D721Med (cell line): Measurements from ENCODE around the gene HOXA9.

ENCODE experiments used
- DNase-seq: peaks from one replicate; pipeline ENCODE4 v3.0.0; 2011; ENCODE audit warnings: low spot score; ENCODE audit not compliant: insufficient read length
- FAIRE-seq: peaks from 2 replicates; lab custom pipeline; 2011; peaks lifted over from hg19 to GRCh38; lab: Jason Lieb, UNC
- TF ChIP-seq, protein P1 (sequence below): IDR thresholded peaks from 2 replicates; pipeline ENCODE4 v1.5.1; 2012; ENCODE audit warnings: mild to moderate bottlenecking, control low read depth; ENCODE audit not compliant: insufficient read depth; ENCODE audit errors: missing control alignments

HOXA9 gene

DNA sequence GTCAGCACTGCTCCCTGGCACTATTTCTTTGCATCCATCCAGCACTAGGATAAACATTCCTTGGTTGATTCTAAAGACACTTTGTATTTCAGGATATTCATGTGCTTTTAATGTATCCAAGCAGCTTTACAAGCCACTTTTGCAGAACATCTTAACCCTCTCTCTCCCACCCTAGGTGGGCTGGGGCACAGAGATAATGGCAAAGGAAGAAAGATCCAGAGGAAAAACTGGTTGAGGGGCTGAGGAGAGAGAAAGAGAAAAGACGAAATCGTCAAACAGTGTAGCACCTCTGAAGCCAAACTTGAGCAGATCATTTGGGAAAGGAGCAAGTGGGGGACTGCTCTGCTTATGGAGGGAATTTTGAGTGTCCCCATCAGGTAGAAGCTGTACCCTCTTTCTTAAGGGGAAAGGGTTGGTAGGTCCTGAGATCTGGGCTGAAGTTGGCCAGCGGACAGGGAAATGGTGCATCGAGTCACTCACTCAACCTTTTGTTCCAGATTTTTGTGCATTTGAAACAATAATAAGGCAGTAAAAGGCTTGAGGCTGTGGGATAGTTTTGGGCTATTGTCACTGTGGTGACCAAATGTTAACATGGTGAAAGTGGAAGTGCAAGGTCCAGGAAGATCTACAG lies 38.7 kb upstream of the HOXA9 start:
- TF ChIP-seq, protein P1, sequence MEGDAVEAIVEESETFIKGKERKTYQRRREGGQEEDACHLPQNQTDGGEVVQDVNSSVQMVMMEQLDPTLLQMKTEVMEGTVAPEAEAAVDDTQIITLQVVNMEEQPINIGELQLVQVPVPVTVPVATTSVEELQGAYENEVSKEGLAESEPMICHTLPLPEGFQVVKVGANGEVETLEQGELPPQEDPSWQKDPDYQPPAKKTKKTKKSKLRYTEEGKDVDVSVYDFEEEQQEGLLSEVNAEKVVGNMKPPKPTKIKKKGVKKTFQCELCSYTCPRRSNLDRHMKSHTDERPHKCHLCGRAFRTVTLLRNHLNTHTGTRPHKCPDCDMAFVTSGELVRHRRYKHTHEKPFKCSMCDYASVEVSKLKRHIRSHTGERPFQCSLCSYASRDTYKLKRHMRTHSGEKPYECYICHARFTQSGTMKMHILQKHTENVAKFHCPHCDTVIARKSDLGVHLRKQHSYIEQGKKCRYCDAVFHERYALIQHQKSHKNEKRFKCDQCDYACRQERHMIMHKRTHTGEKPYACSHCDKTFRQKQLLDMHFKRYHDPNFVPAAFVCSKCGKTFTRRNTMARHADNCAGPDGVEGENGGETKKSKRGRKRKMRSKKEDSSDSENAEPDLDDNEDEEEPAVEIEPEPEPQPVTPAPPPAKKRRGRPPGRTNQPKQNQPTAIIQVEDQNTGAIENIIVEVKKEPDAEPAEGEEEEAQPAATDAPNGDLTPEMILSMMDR = no peak
- FAIRE-seq (no peak), DNase-seq (no peak)

GRCh38 chr7:27203365-27203953 lies 38.1 kb upstream of the HOXA9 start:
- FAIRE-seq (no peak), DNase-seq (no peak)
- TF ChIP-seq, protein P1 = no peak

- DNase-seq (no peak), FAIRE-seq (no peak)
- TF ChIP-seq, protein P1 = no peak
Measured at GRCh38 chr7:27202862-27203134, 37.5 kb upstream of the HOXA9 start.

DNA sequence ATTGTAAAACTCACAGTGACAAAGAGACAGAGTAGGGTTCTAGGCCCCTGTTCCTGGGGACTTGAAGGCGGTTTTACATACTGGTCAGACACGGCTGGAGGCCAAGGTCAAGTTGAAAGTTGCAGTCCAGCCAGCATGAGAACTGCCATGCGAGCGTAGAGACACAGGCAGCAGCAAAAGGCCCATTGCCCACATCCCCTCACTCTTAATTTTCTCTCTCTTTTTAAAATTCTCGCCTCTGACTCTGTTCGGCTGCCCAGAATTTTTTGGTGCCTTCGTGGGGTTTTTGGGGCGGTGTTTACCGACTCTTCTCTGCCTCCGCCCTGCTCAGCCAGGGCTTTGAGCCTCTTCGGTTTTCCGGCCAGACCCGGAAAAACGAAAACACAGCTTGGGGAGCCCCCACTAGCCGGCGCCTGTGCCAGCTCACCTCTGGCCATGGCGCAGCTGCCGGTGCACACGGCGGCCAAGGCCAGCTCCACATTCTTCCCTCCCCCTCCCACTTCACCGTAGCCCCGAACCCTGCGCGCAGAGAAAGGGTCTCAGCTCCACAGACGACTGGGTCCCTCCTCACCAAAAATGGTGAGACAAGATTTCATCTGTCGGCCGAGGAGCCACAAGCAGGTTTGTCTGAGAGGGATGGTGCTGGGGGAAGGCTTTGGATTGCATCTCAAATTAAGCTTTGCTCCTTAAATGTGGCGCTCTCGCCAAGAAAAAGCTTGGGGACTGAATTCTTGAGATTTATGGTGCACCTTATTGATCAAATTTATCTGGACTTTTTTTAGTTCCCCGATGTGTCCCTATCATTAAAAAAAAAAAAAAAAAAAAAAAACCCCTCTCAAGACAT lies 36.9 kb upstream of the HOXA9 start:
- DNase-seq = no peak
- no peak for FAIRE-seq
- TF ChIP-seq, protein P1 = no peak

GRCh38 chr7:27201580-27202017 lies 36.3 kb upstream of the HOXA9 start:
- TF ChIP-seq, protein P1 = no peak
- FAIRE-seq = no peak

DNA sequence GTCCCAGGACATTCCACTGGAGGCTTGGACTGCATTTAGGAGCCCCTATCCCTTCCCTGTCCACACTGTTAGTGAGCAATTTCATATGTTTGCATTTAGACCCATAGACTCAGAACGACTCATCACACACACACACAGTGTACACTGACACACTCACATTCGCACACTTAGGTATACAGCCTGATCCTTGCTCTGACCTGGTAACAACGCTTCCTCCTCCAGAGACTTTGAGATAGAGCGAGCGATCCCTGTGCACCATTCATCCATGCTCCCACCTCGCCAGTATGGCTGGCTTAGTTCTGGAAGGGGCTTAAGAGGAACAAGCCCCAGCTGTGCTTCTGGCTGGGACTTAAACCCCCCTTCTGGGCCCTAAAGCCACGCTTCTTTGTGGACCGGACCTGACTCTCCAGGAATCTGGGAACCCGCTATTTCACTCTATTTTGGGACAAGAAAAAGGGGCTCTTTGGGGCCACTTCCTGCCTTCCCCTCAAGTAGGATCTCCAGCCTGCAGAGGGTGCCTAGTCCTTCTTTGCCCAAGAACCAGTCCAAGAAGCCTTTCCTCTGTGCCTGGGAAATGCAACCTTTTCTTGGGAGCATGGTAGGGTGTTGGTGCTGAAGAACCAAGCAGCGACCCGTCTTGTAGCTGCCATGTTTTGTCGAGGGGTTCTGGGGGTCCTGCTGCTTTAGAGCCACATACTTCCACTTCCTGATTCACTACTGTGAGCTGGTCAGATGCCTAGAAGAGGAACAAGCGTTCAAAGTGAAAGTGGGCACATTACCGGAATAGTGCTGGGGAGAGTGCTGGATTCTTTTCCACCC lies 35.6 kb upstream of the HOXA9 start:
- TF ChIP-seq, protein P1 = no peak
- DNase-seq (no peak), FAIRE-seq (no peak)

More at GRCh38 chr7:27201580-27202017, 36.3 kb upstream of the HOXA9 start:
- DNase-seq = no peak
